ENCODE data around the gene CLK3.

GRCh38 chr15:74568594-74568993 lies 47.0 kb upstream of the CLK3 start:
- TF ChIP-seq CTCF (conservative IDR thresholded peaks at IDR 0.05; ENCODE audit: low read length) (no peak), EZH2phosphoT487 (IDR thresholded peaks at IDR 0.05; ENCODE audit: borderline replicate concordance, low read depth, low read length) (no peak)

All from OCI-LY7 (cell line).